OCI-LY3 (cell line): ENCODE data around the gene GAA.

Experiments used
- H2AFZ ChIP-seq: fragments of 200-600, 300-600 bp; shearing (Covaris generic); 2 replicates; pipeline ENCODE4 v1.6.0; 2014; ENCODE audit warnings: antibody characterized with exemption, low read depth, low read length
- H3K27ac ChIP-seq: fragments of 200-600, 300-600 bp; sonication (generic); 2 replicates; pipeline ENCODE4 v1.5.1; 2014; ENCODE audit warnings: mild to moderate bottlenecking, low read length, moderate library complexity, mixed read lengths
- H3K27me3 ChIP-seq: fragments of 200-600, 300-600 bp; sonication (generic); 2 replicates; pipeline ENCODE4 v1.6.1; 2014; ENCODE audit warnings: low read depth, low read length, mixed read lengths
- H3K36me3 ChIP-seq: fragments of 200-600, 300-600 bp; sonication (generic); replicated peaks from 2 replicates; pipeline ENCODE3; 2014; ENCODE audit warnings: low read depth, low read length, mixed read lengths
- H3K4me1 ChIP-seq: fragments of 300-600, 200-600 bp; sonication (generic); 2 replicates; pipeline ENCODE4 v1.6.1; 2014; ENCODE audit warnings: low read length, mixed read lengths
- H3K4me2 ChIP-seq: fragments of 200-600, 300-600 bp; sonication (generic); 2 replicates; pipeline ENCODE4 v1.6.1; 2014; ENCODE audit warnings: low read length, mixed read lengths
- H3K4me3 ChIP-seq: fragments of 300-600, 200-600 bp; sonication (generic); 2 replicates; pipeline ENCODE4 v1.5.1; 2014; ENCODE audit warnings: antibody characterized with exemption, mild to moderate bottlenecking, low read length, moderate library complexity
- H3K79me2 ChIP-seq: fragments of 300-600, 200-600 bp; shearing (Covaris generic); 2 replicates; pipeline ENCODE4 v1.6.1; 2014; ENCODE audit warnings: mild to moderate bottlenecking, low read length, mixed read lengths
- H3K9ac ChIP-seq: fragments of 300-600, 200-600 bp; shearing (Covaris generic); 2 replicates; pipeline ENCODE4 v1.6.0; 2014; ENCODE audit warnings: mild to moderate bottlenecking, low read length, moderate library complexity
- H3K9me3 ChIP-seq: fragments of 200-600, 300-600 bp; shearing (Covaris generic); 2 replicates; pipeline ENCODE4 v1.6.1; 2014; ENCODE audit warnings: low read length, mixed read lengths; ENCODE audit not compliant: insufficient read depth
- H4K20me1 ChIP-seq: fragments of 200-600, 300-600 bp; sonication (generic); 2 replicates; pipeline ENCODE4 v1.6.1; 2016; ENCODE audit warnings: low read length, mixed read lengths; ENCODE audit not compliant: insufficient read depth
- EZH2phosphoT487 ChIP-seq: fragments of 200-600 bp; shearing (Covaris generic); IDR thresholded peaks from 2 replicates; pipeline ENCODE4 v1.6.1; 2018; ENCODE audit warnings: antibody characterized with exemption, mixed run types, low read depth
- TF ChIP-seq, protein P1 (sequence below): fragments of 200-600, 300-600 bp; sonication (generic); IDR thresholded peaks from 2 replicates; pipeline ENCODE4 v1.5.1; 2014; ENCODE audit warnings: antibody characterized with exemption, low read length, low read depth

Gene GAA

DNA sequence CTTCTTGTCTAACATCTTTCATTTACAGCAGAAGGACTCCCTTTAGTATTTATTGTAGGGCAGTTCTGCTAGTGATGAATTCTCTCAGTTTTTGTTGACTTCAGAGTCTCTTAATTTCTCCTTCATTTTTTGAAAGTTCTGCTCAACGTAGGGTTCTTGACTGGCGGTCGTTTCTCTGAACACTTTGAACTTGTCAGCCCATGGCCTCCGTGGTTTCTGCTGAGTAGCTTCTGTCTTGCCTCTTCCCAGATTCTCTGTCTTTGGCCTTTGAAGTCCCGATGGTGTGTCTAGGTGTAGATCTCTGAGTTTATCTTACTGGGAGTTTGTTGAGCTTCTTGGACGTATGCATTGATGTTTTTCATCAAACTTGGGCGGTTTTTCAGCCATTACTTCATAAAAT, 13.4 kb downstream of the GAA start:
- Histone ChIP-seq H2AFZ (no peak overlapping the region), H3K4me1 (no peaks in the 10 kb centered on the region), H3K36me3 (no peaks in the 10 kb centered on the region), H3K27me3 (no peaks in the 10 kb centered on the region), H3K79me2 (no peaks in the 10 kb centered on the region), H3K4me2 (no peak overlapping the region), H3K9ac (no peak overlapping the region), H4K20me1 (no peaks in the 10 kb centered on the region), H3K27ac (no peak overlapping the region), H3K4me3 (no peak overlapping the region), H3K9me3 (no peaks in the 10 kb centered on the region)
- TF ChIP-seq, protein P1, sequence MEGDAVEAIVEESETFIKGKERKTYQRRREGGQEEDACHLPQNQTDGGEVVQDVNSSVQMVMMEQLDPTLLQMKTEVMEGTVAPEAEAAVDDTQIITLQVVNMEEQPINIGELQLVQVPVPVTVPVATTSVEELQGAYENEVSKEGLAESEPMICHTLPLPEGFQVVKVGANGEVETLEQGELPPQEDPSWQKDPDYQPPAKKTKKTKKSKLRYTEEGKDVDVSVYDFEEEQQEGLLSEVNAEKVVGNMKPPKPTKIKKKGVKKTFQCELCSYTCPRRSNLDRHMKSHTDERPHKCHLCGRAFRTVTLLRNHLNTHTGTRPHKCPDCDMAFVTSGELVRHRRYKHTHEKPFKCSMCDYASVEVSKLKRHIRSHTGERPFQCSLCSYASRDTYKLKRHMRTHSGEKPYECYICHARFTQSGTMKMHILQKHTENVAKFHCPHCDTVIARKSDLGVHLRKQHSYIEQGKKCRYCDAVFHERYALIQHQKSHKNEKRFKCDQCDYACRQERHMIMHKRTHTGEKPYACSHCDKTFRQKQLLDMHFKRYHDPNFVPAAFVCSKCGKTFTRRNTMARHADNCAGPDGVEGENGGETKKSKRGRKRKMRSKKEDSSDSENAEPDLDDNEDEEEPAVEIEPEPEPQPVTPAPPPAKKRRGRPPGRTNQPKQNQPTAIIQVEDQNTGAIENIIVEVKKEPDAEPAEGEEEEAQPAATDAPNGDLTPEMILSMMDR, result no peak
- TF ChIP-seq EZH2phosphoT487, result no peak

DNA sequence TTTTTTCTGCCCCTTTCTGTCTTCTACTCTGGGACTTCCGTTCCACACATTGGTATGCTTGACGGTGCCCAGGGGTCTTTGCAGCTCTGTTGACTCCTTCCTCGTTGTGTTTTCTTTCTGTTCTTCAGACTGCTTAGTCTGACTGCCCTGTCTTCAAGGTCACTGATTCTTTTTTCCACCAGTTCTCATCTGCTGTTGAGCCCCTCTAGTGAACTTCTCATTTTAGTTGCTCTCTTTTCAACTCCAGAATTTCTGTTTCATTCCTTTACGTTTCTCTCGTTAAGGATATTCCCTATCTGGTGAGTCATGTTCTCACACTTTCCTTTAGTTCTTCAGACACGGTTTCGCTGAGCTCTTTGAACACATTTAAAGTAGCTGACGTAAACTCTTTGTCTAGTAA, 13.8 kb downstream of the GAA start:
- Histone ChIP-seq H3K36me3 (no peaks in the 10 kb centered on the region), H3K79me2 (no peaks in the 10 kb centered on the region), H2AFZ (no peak overlapping the region), H3K4me2 (no peak overlapping the region), H3K9me3 (no peaks in the 10 kb centered on the region), H4K20me1 (no peaks in the 10 kb centered on the region), H3K9ac (no peak overlapping the region), H3K4me1 (no peaks in the 10 kb centered on the region), H3K4me3 (no peak overlapping the region), H3K27me3 (no peaks in the 10 kb centered on the region), H3K27ac (no peak overlapping the region)
- TF ChIP-seq, protein P1, result no peak
- TF ChIP-seq EZH2phosphoT487, result no peak

DNA sequence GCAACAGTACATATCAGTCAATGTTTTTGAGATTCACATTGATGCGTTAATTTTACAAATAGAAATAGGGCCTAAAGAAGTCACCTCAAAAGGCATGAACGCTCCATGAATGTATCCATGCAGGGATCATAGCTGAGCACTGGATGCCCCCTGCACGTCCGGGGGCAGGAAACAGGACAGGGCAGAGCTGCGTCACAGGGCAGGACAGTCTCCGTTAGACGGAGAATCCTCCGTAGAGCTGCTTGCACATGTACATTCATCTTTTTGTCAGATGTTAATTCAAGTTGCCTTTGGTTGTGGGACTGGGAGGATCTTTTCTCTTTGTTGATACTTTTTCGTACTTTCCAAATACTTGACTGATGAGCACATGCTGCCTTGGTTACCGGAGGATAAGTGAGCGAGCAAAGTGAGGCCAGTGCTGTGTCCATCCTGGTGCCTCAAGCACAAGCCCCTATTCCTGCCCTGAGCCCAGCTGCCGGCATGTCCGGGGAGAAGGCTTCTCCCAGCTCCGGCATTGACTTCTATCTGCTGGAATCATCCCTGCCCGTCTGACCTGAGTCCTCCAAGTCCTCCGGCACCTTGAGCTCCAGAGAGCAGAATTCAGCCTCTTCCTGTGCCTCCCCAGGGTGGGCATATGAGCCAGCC, 15.0 kb downstream of the GAA start:
- H3K4me2 ChIP-seq, result no peak overlapping the region
- no peak overlapping the region for H3K4me3 ChIP-seq
- no peaks in the 10 kb centered on the region for H3K27me3 ChIP-seq
- H3K9ac ChIP-seq, result no peak overlapping the region
- H3K4me1 ChIP-seq, result no peaks in the 10 kb centered on the region
- no peak overlapping the region for H2AFZ ChIP-seq
- H3K36me3 ChIP-seq, result no peaks in the 10 kb centered on the region
- H3K9me3 ChIP-seq, result no peaks in the 10 kb centered on the region
- TF ChIP-seq, protein P1, result no peak
- TF ChIP-seq EZH2phosphoT487, result no peak
- H3K27ac ChIP-seq, result no peak overlapping the region
- no peaks in the 10 kb centered on the region for H4K20me1 ChIP-seq
- no peaks in the 10 kb centered on the region for H3K79me2 ChIP-seq

DNA sequence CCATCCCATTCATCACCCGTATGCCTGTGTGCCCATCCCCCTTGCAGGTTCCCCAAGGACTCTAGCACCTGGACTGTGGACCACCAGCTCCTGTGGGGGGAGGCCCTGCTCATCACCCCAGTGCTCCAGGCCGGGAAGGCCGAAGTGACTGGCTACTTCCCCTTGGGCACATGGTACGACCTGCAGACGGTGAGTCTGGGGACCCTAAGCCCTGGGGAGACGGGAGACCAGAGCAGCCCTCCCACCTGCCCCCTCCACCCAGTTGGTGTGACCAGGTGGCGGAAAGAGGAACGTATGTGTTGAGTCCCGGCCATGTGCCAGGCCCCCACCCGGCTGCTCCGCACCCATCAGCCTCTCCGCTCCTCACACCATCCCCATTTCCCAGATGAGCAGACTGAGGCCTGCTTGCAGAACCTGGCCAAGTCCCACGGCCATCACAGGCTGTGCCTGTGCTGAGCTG, 15.6 kb downstream of the GAA start:
- no peaks in the 10 kb centered on the region for H4K20me1 ChIP-seq
- H2AFZ ChIP-seq, result no peak overlapping the region
- H3K36me3 ChIP-seq, result no peaks in the 10 kb centered on the region
- H3K9me3 ChIP-seq, result no peaks in the 10 kb centered on the region
- no peaks in the 10 kb centered on the region for H3K4me1 ChIP-seq
- no peak overlapping the region for H3K4me3 ChIP-seq
- H3K4me2 ChIP-seq, result no peak overlapping the region
- H3K27me3 ChIP-seq, result no peaks in the 10 kb centered on the region
- H3K79me2 ChIP-seq, result no peaks in the 10 kb centered on the region
- no peak overlapping the region for H3K27ac ChIP-seq
- no peak for TF ChIP-seq EZH2phosphoT487
- TF ChIP-seq, protein P1, result no peak
- H3K9ac ChIP-seq, result no peak overlapping the region
